HG03025 (cell line): ENCODE measurements around the gene KRTAP10-5.
"Not testable (repeated sequence)": the region's sequence is repeated elsewhere in the genome, so short reads cannot be mapped to it uniquely, and the experiment has no call there.

Source experiments
- ATAC-seq: cut with Tn5 transposase; IDR thresholded peaks from one replicate; pipeline ENCODE4 v1.9.1; 2021; ENCODE audit warnings: mild to moderate bottlenecking, moderate library complexity; ENCODE audit not compliant: unreplicated experiment, low FRiP score

The KRTAP10-5 gene

GRCh38 chr21:44551340-44551961 is 29.0 kb downstream of the KRTAP10-5 start, which contains the start of gene KRTAP10-2:
Gene KRTAP10-2, minus strand, starts transcription at chr21:44551505. Its CDS starts 47 bp downstream, at chr21:44551458.
- no peak for ATAC-seq

- ATAC-seq, result no peak
These were observed 29.6 kb downstream of the KRTAP10-5 start for GRCh38 chr21:44550807-44551206.

- ATAC-seq, result not testable (repeated sequence)
These were observed 30.1 kb downstream of the KRTAP10-5 start for GRCh38 chr21:44550285-44550684.

- no peak for ATAC-seq
These were observed 30.7 kb downstream of the KRTAP10-5 start for GRCh38 chr21:44549525-44550211.

- ATAC-seq, result no peak
These were observed 31.5 kb downstream of the KRTAP10-5 start for GRCh38 chr21:44548922-44549321.

GRCh38 chr21:44548381-44548780 is 32.0 kb downstream of the KRTAP10-5 start:
- no peak for ATAC-seq

- no peak for ATAC-seq
These were observed 32.6 kb downstream of the KRTAP10-5 start for GRCh38 chr21:44547656-44548331.

- no peak for ATAC-seq
These were observed 35.8 kb downstream of the KRTAP10-5 start for GRCh38 chr21:44544566-44544965.

GRCh38 chr21:44542716-44543115 is 37.7 kb downstream of the KRTAP10-5 start:
- ATAC-seq, result no peak

- no peak for ATAC-seq
These were observed 39.6 kb downstream of the KRTAP10-5 start for GRCh38 chr21:44540741-44541288.

GRCh38 chr21:44539991-44540666 is 40.3 kb downstream of the KRTAP10-5 start, which contains the start of gene KRTAP10-1:
Gene KRTAP10-1, minus strand, starts transcription at chr21:44540195. Its CDS starts 45 bp downstream, at chr21:44540150.
- ATAC-seq, result no peak

GRCh38 chr21:44539046-44539445 is 41.4 kb downstream of the KRTAP10-5 start:
- ATAC-seq, result no peak

GRCh38 chr21:44537930-44538911 is 42.2 kb downstream of the KRTAP10-5 start:
- no peak for ATAC-seq

- ATAC-seq, result no peak
These were observed 44.4 kb downstream of the KRTAP10-5 start for GRCh38 chr21:44535963-44536362.

GRCh38 chr21:44534688-44535087 is 45.7 kb downstream of the KRTAP10-5 start:
- ATAC-seq, result no peak

- no peak for ATAC-seq
These were observed 46.3 kb downstream of the KRTAP10-5 start for GRCh38 chr21:44533891-44534627.

GRCh38 chr21:44533121-44533890 is 47.1 kb downstream of the KRTAP10-5 start:
- ATAC-seq, result no peak

GRCh38 chr21:44532712-44533111 is 47.7 kb downstream of the KRTAP10-5 start:
- no peak for ATAC-seq
